IPS-18a (cell line): ENCODE data around the gene FEZF2.

ENCODE experiments used
- H3K27ac ChIP-seq: one replicate; pipeline ENCODE4 v1.5.1; 2013; ENCODE audit warnings: low read length
- H3K27me3 ChIP-seq: one replicate; pipeline ENCODE4 v1.6.1; 2013; ENCODE audit warnings: mild to moderate bottlenecking, low read length; ENCODE audit not compliant: control insufficient read depth, insufficient read depth
- H3K36me3 ChIP-seq: one replicate; pipeline ENCODE4 v1.6.1; 2013; ENCODE audit warnings: low read depth, low read length; ENCODE audit not compliant: control insufficient read depth
- H3K4me1 ChIP-seq: one replicate; pipeline ENCODE4 v1.6.1; 2013; ENCODE audit warnings: low read depth, low read length; ENCODE audit not compliant: control insufficient read depth
- H3K4me3 ChIP-seq: one replicate; pipeline ENCODE4 v1.5.1; 2013; ENCODE audit warnings: low read length
- H3K9ac ChIP-seq: one replicate; pipeline ENCODE4 v1.6.1; 2013; ENCODE audit warnings: mild to moderate bottlenecking, low read length, moderate library complexity
- H3K9me3 ChIP-seq: one replicate; pipeline ENCODE4 v1.6.1; 2013; ENCODE audit warnings: low read depth, low read length; ENCODE audit not compliant: control insufficient read depth

FEZF2 gene

GRCh38 chr3:62373215-62373614 is at the start of gene FEZF2:
TSS of gene FEZF2 (minus strand) at chr3:62373550. CDS start at chr3:62372868, 682 bp downstream.
- H3K36me3 ChIP-seq = no peaks in the 10 kb centered on the region
- no peak within 1 kb of the TSS for H3K9ac ChIP-seq
- peak within 1 kb of the TSS; percentile 38 for H3K4me3 ChIP-seq
- peaks cover 63% of the 10 kb centered on the region for H3K4me1 ChIP-seq
- no peak within 1 kb of the TSS for H3K27ac ChIP-seq
- H3K27me3 ChIP-seq = peaks cover 100% of the 10 kb centered on the region
- no peaks in the 10 kb centered on the region for H3K9me3 ChIP-seq

- H3K4me3 ChIP-seq = no peak overlapping the region
- H3K27me3 ChIP-seq = peaks cover 53% of the 10 kb centered on the region
- H3K9ac ChIP-seq = no peak overlapping the region
- H3K4me1 ChIP-seq = peaks cover 4% of the 10 kb centered on the region
- no peak overlapping the region for H3K27ac ChIP-seq
- H3K36me3 ChIP-seq = no peaks in the 10 kb centered on the region
- H3K9me3 ChIP-seq = no peaks in the 10 kb centered on the region
These were observed 47.9 kb upstream of the FEZF2 start for GRCh38 chr3:62421207-62421606.

- Histone ChIP-seq H3K4me3 (peak overlapping the region; percentile 58), H3K9ac (no peak overlapping the region), H3K4me1 (peaks cover 33% of the 10 kb centered on the region), H3K36me3 (no peaks in the 10 kb centered on the region), H3K9me3 (no peaks in the 10 kb centered on the region), H3K27me3 (peaks cover 64% of the 10 kb centered on the region), H3K27ac (no peak overlapping the region)
These were observed 42.8 kb upstream of the FEZF2 start for GRCh38 chr3:62416144-62416543.

- Histone ChIP-seq H3K27ac (peak overlapping the region; percentile 67), H3K9ac (peak overlapping the region; percentile 42), H3K36me3 (no peaks in the 10 kb centered on the region), H3K4me1 (peaks cover 33% of the 10 kb centered on the region), H3K9me3 (no peaks in the 10 kb centered on the region), H3K27me3 (peaks cover 64% of the 10 kb centered on the region), H3K4me3 (peak overlapping the region; percentile 58)
These were observed 42.0 kb upstream of the FEZF2 start for GRCh38 chr3:62415312-62415801.

- H3K27ac ChIP-seq = peak overlapping the region; percentile 70
- H3K9me3 ChIP-seq = no peaks in the 10 kb centered on the region
- peak overlapping the region; percentile 58 for H3K4me3 ChIP-seq
- H3K36me3 ChIP-seq = no peaks in the 10 kb centered on the region
- peaks cover 58% of the 10 kb centered on the region for H3K27me3 ChIP-seq
- peak overlapping the region; percentile 42 for H3K9ac ChIP-seq
- H3K4me1 ChIP-seq = peaks cover 33% of the 10 kb centered on the region
These were observed 41.4 kb upstream of the FEZF2 start for GRCh38 chr3:62414786-62415185.

- Histone ChIP-seq H3K9ac (no peak overlapping the region), H3K9me3 (no peaks in the 10 kb centered on the region), H3K36me3 (no peaks in the 10 kb centered on the region), H3K27me3 (peaks cover 53% of the 10 kb centered on the region), H3K4me3 (no peak overlapping the region), H3K4me1 (peaks cover 33% of the 10 kb centered on the region), H3K27ac (no peak overlapping the region)
These were observed 40.3 kb upstream of the FEZF2 start for GRCh38 chr3:62413687-62414086.

GRCh38 chr3:62406945-62407344 is 33.6 kb upstream of the FEZF2 start:
- H3K4me3 ChIP-seq = no peak overlapping the region

GRCh38 chr3:62405566-62405965 is 32.2 kb upstream of the FEZF2 start:
- no peak overlapping the region for H3K4me3 ChIP-seq
- no peaks in the 10 kb centered on the region for H3K4me1 ChIP-seq
- H3K27me3 ChIP-seq = peaks cover 9% of the 10 kb centered on the region
- H3K9me3 ChIP-seq = no peaks in the 10 kb centered on the region
- no peak overlapping the region for H3K27ac ChIP-seq
- no peak overlapping the region for H3K9ac ChIP-seq
- no peaks in the 10 kb centered on the region for H3K36me3 ChIP-seq

More at GRCh38 chr3:62406945-62407344, 33.6 kb upstream of the FEZF2 start:
- Histone ChIP-seq H3K27ac (no peak overlapping the region), H3K36me3 (no peaks in the 10 kb centered on the region), H3K9ac (no peak overlapping the region), H3K27me3 (peaks cover 18% of the 10 kb centered on the region), H3K9me3 (no peaks in the 10 kb centered on the region), H3K4me1 (peaks cover 6% of the 10 kb centered on the region)

GRCh38 chr3:62405135-62405534 is 31.8 kb upstream of the FEZF2 start:
- H3K4me1 ChIP-seq = no peaks in the 10 kb centered on the region
- no peak overlapping the region for H3K27ac ChIP-seq
- H3K36me3 ChIP-seq = no peaks in the 10 kb centered on the region
- no peak overlapping the region for H3K9ac ChIP-seq
- no peaks in the 10 kb centered on the region for H3K9me3 ChIP-seq
- no peak overlapping the region for H3K4me3 ChIP-seq
- H3K27me3 ChIP-seq = peaks cover 9% of the 10 kb centered on the region

GRCh38 chr3:62404321-62404720 is 31.0 kb upstream of the FEZF2 start:
- Histone ChIP-seq H3K27me3 (peaks cover 9% of the 10 kb centered on the region), H3K4me3 (no peak overlapping the region), H3K4me1 (no peaks in the 10 kb centered on the region), H3K9me3 (no peaks in the 10 kb centered on the region), H3K27ac (no peak overlapping the region), H3K9ac (no peak overlapping the region), H3K36me3 (no peaks in the 10 kb centered on the region)

- Histone ChIP-seq H3K27me3 (peaks cover 4% of the 10 kb centered on the region), H3K9ac (no peak overlapping the region), H3K27ac (no peak overlapping the region), H3K4me1 (no peaks in the 10 kb centered on the region), H3K9me3 (no peaks in the 10 kb centered on the region), H3K4me3 (no peak overlapping the region), H3K36me3 (no peaks in the 10 kb centered on the region)
These were observed 30.4 kb upstream of the FEZF2 start for GRCh38 chr3:62403765-62404164.

GRCh38 chr3:62392626-62393292 is 19.4 kb upstream of the FEZF2 start:
- Histone ChIP-seq H3K9ac (no peak overlapping the region), H3K27me3 (no peaks in the 10 kb centered on the region), H3K4me3 (no peak overlapping the region), H3K27ac (no peak overlapping the region), H3K4me1 (no peaks in the 10 kb centered on the region), H3K9me3 (no peaks in the 10 kb centered on the region), H3K36me3 (no peaks in the 10 kb centered on the region)
